ENCODE results near the gene GPR55.
A peak's percentile ranks its signal among the peaks of the same experiment; 100 is the strongest.

Gene GPR55

DNA sequence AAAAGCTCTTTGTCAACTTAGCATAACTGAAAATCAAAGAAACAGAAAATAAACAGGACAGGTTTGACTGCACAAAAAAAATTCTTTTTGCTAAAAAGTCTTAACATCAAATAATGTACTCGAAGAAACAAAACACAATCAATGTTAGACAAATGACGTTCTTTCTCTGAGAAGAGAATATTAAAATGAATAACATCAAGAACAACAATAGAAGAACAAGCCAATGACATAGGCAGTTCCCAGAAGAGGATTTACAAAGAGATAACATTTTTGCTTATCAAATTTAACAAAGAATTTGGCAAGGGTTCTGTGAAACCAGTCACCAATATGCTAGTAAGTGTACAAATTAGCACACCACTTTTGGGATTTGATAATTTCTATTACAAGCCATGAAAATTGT is 5.8 kb downstream of the GPR55 start:
- no peak for DNase-seq (ENCODE audit: low read depth in 3 of 3)

DNA sequence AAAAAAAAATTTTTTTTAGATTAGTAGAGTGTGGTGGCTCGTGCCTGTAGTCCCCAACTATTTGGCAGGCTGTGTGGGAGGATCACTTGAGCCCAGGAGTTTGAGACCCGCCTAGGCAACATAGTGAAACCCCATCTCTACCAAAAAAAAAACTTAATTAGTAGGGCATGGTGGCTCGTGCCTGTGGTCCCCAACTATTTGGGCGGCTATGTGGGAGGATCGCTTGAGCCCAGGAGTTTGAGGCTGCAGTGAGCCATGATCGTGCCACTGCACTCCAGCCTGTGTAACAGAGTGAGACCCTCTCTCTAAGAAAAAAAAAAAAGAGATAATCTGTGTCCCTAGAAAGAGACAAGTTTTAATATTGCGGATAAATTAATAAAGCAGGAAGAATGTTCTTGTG is 8.8 kb downstream of the GPR55 start:
- DNase-seq (ENCODE audit: low read depth in 3 of 3), result no peak

DNA sequence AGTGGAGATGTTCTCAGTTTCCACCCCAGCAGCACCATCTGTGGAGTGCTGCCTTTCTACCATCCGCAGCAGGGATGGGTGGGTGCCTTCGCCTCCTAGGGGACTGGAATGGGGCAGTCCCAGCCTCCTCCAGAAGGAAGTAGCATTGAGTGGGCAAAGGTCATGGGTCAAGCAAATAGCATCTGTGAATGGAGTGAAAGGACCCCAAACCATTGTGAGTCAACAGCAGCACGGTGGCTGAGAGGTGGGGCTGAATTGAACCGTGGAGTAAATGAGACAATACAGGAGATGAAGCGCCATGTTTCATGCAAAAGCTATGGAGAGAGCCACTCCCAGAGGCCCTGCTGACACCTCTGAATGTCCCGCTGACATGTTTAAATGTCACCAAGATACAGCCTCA is 9.7 kb downstream of the GPR55 start:
- DNase-seq (ENCODE audit: low read depth in 3 of 3), result no peak

DNA sequence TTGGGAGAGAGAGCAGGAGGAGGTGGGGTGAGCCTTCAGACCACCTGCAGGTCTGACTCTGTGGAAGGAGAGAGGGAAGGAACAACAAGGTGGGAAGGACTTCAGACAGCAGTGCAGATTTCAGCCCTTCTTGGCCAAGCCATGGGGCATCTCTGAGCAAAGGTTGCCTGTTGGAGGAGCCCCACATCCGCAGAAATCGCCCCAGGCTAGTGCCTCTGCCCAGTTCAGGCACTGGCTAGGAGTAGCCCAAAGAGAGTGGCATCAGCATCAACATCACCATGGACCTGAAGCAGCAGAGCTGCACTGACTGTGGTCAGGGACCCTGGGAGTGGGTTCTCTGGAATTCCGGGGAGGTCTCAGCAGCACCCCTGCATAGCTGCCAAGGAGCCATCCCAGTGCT is 10.2 kb downstream of the GPR55 start:
- no peak for DNase-seq (ENCODE audit: low read depth in 3 of 3)

DNA sequence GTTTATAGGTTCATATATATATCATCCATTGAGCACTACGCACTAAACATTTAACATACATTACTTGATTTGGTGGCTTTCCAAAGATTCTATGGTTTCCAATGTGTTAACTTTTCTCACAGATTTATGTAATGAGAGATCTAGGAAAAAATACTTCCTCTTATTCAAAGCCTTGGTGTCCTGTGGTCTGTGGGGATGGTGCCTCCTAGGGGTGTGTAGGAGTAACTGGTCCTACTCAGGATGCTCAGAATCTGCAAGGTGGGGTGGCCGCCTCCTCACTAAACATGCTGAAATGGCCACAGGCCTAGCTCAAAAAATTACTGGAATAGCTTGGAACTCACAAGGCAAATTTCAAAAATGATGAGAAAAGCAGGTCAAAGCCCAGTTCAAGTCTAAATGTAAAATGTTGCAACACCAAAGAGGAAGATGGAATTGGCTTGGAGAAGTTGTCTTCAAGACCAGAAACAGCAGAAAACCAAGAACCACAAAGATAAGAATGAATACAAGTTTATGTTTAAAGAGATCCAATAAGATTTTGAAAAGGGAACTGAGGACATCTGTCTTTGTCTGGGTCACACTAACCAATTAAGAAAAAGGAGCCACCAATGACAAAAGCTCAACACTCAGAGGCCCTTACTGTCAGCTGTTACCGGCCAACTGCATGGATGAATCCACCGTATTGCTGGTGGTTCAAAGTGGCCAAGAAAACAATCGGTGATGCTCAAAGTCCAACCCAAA is 11.5 kb downstream of the GPR55 start:
- no peak for DNase-seq (ENCODE audit: low read depth in 3 of 3)

DNA sequence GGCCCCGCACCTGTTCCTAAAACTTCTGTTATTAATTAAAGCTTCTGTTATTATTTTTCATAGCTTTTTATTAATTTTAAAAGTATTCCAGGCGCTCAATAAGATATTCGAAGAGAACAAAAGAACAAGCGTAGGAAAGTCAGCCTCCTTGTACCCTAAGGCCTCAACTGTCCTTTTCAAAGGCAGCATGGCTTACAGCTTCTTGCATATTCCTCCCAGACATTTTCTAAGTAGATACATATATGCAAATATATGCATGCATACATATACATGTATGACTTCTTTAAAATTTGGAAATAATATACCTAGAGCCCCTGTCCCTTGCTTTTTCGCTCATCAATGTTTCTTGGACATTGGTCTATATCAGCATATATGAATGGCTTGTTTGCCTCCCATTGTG is 12.3 kb downstream of the GPR55 start:
- DNase-seq (ENCODE audit: low read depth in 3 of 3), result no peak

DNA sequence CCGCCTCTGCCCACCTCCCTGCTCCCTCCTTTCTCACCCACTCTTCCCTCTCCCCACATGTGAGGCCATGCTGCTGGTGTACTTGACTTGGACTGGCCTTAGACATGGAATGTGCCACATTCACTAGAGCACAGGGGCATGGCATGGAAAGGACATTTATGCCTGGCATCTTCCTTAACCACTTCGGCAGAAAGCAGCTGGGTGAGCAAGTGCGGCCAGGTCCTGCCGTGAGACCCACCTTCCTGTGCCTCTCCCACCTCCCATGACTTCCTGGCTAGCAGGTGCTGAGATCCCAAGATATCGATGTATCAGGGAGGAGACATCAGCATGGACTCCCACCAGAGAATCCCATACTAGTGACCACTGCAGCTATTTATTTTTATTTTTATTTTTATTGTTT is 13.0 kb downstream of the GPR55 start:
- DNase-seq (ENCODE audit: low read depth in 3 of 3), result no peak

DNA sequence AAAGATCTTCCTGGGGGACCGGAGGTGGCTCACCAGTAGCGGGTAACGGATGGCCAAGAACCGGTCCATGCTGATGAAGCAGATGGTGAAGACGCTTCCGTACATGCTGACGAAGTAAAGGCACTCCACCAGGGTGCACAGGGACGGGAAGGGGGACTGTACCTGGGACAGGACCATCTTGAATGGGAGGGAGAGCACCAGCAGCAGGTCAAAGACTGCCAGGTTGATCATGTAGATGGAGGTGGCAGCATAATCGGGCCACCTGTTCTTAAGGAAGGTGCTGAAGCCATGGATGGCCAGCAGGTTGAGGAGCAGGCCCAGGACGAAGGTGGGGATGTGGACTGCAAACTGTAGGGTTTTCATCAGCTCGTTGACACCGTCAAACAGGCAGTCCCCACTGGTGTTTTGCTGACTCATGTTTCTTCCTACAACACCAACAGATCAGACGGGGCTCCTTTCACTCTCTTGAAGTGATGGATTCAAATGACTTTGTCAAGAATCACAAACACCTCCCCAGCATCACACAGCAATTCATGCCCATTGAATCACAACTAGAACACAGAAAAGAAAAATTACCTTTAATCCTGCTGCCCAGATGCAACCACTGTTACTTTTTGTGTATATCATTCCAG is 14.4 kb downstream of the GPR55 start:
- no peak for DNase-seq (ENCODE audit: low read depth in 3 of 3)

DNA sequence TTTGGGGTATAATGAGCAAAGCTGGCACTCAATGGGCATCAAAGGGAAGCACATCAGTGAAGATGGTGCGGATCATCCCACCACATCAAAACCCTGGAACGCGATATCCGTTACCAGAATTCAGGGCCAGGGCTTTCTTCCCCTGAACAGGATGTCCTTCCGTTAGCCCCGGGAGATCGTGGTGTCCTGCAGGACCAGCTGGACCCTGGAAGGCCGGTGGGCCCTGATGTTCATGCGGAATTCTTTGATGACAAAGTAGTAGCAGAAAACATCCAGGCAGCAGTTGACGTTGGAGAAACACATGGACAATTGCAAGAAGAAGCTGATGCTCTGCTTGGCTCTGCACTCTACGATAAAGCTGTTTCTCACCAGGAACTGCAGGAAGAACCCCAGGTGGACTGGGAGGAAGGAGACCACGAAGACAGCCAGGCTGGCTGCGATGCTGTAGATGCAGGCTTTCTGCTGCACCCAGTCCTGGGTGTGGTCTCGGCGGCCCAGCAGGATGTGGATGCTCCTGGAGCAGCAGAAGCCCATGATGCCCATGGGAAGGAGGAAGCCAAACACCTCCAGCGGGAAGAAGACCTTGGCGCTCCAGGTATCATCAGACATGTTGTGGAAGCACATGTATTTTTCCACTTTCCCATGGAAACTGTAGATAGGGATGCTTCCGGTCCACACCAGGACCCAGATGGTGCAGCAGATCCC is 15.0 kb downstream of the GPR55 start:
- DNase-seq (ENCODE audit: low read depth in 3 of 3), result no peak

DNA sequence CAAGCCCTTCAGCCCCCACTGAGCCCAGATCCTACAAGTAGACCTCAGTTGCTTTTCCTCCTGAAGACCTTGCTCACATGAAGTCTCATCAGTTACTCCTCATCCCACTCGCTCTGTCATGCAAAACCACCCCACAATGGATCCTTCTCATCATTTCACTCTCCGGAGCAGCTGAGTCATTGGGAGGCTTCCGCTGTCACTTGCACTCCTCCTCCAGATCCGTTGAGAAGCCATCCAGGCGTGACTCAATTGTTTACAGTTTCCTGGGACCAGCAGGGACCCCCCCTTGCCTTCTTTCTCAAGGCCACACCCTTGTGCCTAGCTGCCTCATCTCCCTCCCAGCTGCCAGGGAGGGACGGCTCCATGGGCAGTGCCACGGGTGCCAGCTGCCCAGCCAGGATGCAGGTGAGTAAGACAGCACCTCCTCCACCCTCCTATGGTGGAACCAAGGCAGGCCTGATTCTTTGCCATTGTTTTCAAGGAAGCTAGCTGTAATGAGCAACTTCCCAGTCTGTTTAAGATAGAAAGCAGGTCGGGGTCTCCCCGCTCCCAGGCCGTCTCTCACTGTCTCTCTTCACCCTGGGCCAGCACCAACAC is 16.3 kb downstream of the GPR55 start:
- DNase-seq (ENCODE audit: low read depth in 3 of 3), result peak; percentile 57 to 80 (median 63)

DNA sequence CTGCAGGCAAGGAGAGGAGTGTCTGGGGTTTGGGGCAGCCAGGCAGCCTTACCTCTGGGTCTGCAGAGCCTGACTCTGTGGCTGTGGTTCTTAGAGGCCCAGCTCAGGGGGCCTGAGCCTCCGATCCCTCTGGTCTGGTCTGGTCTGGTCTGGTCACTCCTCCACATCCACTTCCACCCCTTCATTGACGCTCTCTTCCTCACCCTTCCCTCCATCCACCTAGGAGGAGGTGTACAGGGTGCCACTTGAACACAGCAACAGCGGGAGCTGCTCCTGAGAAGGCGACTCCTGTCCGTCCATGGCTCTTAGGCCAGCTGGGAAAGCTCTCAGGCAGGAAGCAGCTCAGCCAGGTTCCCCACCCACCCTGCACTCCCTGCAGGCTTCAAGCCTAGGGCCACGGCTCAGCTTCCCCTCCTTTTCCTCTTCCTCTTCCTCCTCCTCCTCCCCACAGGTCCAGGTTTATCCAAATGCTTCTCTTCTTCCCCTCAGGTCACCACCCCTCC is 16.9 kb downstream of the GPR55 start:
- DNase-seq (ENCODE audit: low read depth in 3 of 3), result no peak

DNA sequence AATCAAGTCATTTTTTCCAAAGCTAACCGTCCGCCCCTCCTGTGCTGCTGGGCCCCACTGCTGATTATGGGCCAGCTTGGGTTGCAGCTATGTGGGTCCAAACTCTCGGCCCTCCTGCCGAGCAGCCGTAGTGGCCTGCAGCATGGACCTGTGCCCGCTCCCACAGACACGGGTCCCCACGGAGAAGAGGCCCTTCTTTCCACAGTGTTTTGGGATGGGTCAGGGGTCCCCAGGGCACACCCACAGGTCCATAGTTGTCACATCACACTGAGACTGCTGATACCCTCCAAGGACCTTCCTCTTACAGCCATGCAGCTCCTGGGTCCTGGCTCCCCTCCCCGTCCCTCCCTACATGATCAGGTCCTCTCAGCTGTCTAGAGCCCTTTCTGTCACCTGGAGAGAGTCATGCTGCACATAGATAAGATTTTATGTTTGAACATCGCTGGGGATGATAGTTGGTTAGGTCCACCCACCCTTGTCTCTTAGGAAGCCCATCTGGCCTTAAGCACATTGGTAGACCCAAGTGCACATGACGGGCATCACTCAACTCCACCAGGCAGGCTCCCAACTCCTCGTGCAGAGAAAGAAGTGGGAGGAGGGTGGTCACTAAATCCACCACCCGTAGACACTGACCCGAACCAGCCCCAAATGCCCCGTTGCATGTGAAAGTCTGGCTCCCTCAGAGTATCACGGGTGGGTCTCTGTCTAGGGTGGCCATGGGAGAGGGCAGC is 17.5 kb downstream of the GPR55 start:
- DNase-seq (ENCODE audit: low read depth in 3 of 3), result no peak

DNA sequence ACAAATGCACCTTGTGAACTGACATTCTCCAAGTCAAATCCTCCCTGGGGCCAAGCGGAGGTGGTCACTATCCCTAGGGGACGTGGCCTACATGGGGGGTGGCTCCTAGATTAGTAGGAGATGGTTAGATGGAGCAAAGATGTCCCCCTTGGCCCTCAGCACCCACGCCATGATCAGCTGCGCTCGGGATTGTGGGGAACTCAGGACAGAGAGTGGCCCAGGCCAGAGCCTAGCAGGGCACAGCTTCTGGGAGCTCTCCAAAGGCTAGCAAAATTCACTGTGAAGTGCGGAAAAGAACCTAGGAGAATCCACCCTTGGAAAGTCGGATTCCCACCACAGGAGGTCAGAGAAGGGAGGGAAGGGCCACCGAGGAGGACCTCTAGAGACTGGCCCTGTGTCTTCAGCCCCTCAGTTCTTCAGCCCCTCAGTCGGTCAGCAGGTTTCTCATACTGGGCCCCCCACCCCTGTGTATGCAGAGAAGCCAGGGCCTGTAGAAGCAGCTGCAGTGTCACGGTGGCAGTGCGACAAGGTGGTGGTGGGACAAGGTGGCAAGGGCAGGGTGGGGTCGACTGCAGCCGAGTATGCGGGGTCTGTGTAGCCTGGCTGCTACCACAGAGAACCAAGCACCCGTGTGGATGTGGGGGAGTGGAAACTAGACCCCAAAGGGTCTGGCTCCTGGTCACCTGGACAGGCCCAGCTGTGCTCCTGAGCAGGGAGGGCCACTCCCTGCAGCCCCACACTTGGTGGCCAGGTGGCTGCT is 18.4 kb downstream of the GPR55 start:
- no peak for DNase-seq (ENCODE audit: low read depth in 3 of 3)

DNA sequence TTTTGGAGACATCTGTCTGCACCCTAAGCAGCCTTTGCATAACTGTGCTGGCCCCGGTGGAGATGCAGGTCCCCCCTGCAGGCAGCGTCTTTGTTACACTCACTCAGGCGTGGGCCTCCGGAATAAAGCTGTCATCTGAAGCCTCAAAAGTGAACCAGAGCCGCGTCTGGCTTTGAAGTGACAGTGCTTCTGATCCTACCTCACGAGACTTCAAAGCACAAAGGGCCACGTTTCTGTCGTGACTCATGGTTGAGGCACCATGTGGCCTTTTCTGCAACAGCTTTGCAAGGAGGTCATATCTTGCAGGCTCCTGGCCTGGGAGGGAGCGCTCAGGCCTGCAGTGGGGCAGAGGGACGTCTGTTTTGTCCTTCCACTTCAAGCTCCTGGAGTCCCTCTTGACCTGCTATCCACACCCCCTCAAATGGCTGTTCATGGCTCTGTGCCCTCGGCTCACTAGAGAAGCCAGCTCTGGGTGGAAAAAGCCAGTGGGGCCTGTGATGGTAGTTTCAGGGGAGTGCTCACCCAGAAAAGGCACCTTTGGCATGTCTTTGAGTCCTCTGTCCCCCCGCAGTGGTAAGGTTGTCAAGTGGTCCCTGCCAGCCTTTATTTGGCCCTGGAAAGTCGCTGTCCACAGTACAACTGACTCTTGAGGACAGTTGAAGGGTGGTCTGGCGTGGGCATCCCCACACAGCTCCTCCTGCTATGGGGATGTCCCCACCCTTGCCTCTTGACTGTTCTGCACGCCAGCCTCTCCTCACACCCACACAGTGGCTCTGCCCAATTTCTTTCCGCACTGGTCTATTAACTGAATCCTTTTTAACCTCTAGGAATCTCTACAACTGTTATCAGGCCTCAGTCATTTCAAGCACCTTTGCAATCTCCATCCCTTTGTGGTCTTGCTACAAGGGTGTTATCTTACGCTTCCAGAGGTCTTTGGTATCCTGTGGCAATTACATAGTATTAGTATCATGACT is 19.3 kb downstream of the GPR55 start:
- peak; percentile 76 to 90 (median 81) for DNase-seq (ENCODE audit: low read depth in 3 of 3)

DNA sequence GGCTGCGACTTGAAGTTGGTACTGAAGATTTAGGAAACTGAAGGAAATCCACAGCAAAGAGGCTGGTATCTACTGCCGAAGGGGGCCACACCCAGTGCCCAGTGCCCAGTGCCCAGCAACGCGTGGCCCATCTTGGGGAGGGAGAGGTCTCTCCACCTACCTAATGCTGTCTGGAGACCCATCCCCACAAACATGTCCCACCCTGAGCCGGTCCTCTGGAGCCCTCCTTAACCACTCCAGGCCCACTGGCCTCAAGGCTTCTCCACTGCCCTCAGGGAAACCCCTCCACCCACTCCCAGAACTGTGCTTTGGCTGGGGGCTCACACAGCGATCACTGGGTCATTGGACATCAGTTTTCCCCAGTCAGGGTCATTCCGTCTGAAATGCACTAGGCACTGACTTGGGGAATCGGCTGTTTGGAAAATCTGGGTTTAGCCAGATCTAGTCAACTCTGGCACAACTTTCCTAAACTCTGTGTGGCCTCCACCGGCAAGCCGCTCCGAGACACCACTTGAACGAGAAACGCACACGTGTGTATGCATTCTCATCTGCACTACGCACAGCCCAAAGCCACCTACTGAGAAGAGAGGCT is 20.1 kb downstream of the GPR55 start:
- DNase-seq (ENCODE audit: low read depth in 3 of 3), result no peak

DNA sequence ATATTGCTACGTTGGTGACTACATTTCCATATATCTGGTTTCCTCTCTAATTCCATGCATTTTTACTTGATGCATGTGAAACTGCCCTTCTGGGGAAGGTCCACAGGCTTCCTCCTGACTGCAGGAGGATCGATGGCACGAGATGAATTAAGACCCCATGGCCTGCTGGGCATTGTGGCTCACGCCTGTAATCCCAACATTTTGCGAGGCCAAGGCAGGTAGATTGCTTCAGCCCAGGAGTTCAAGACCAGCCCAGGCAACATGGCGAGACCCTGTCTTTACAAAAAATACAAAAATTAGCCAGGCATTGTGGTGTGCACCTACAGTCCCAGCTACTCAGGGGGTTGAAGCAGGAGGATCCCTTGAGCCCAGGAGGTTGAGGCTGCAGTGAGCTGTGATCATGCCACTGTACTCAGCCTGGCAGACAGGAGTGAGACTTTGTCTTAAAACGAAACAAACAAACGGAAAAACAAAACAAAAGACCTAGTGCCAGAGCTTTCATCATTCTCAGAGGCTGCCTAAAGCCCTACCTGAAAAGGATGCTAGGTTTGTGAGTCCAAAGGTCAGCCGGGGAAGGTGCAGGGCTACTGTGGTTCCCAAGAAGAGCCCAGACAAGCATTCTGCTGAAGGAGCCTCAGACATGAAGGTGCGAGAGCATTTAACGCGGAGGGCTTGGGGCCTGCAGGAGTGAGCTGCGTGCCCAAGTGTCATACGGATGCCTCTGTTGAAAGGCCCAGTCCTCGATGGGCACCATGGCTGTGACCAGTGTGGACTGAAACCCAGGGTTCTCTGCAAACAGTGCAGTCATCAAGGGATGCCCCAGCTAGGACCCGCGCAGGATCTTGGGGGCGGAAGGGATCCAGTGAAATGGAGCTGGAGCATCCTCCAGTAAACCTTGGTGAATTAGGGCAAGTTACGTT is 21.6 kb downstream of the GPR55 start:
- no peak for DNase-seq (ENCODE audit: low read depth in 3 of 3)

DNA sequence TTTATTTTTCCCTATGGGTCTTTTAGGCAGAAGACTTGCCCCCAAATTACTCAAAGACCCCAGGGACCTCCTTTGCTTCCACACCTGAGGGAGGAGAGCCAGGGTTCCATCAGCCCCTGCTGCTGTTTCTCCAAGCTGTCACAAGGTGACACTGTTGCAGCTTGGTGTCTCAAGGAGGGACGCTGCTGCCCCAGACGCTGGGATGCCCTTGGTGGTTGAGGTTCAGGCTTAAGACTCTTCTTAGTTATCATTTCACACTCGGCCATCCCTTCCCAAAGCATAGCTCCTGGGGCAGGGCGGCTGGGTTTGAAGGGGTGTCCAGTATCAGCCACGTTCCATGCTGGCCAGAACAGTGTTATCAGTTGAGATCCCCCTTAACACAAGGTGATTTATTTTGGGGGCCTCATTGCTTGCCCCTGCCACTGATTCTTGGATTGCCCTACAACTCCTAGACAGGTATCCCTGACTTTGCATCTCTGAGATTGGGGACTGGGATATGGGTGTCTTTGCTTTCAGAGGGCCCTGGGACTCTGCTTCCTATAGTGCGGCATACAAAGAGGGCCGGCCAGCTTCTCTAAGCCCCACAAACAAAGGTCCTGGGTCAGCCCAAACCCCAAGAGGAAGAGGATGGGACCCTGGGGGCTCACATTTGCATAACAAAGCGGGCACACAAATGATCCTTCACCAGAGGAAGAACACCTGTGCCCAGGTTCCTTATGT is 22.7 kb downstream of the GPR55 start:
- peak in 1 of 3 donors; percentile 51 for DNase-seq (ENCODE audit: low read depth in 3 of 3)

DNA sequence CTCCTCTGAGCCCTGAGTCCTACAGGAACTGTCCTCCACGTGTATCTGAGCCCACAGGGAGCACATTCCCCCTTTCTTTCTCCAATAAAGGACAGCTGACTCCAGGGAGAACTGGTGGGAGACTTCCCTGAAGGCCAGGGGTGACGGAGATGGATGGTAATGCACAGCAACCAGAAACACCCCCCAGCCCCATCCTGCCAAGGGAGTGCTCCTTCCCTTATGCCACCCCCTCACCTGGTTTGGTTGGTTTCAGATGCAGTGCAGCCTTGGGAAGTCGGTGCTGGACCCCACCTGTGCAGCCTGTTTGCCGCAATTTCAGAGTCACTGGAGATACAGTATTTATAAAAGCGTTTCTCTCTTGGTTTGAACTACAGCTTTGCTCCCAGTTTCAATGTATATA is 24.0 kb downstream of the GPR55 start:
- DNase-seq (ENCODE audit: low read depth in 3 of 3), result no peak

Data from stimulated activated CD4-positive, alpha-beta T cell treated with anti-CD3 and anti-CD28 coated beads, TNF-alpha, amount 100 ng/mL, for 48 hours (primary cell).